GM18951 (cell line): Measurements from ENCODE around the gene NTN1.

Experiments used
- POLR2A ChIP-seq: IDR thresholded peaks from 4 replicates; pipeline ENCODE4 v1.6.1; 2011; ENCODE audit warnings: mild to moderate bottlenecking; ENCODE audit not compliant: insufficient read length, insufficient read depth; ENCODE audit errors: extremely low read depth
- in situ Hi-C: fragments of 300-500 bp; cut with MboI; formaldehyde crosslinking; loops from one replicate; pipeline ENCODE4 v1.12.0; 2022; ENCODE audit warnings: low sequenced_read_pairs, mixed read lengths, inconsistent platforms; ENCODE audit not compliant: unreplicated experiment

NTN1 gene

DNA sequence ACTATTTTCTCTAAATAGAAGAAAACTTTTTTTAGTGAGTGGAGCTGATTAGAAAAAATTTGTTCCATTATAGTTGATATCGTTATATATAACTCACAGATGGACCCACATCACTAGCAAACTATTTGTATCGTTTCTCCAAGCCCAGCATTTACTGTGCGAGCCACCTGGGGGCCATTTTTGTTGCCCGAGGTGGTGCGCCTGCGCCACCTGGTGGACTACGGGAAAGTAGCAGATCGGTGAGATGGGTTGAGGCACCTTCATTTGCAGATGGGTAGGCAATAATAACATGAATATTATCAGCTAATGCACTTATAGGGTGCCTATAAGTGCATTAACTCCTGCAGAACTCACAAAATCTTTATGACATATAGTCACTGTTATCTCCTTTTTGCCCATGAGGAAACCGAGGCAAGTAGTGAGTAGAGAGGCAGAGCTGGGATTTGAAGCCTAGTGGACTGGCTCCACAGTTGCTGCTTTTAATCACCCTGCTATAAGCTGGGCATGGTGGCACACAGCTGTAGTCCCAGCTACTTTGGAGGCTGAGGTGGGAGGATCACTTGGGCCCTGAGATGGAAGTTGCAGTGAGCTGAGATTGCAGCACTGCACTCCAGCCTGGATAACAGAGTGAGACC lies 23.2 kb upstream of the NTN1 start:
- in situ Hi-C loops = no loop called here
- no peak for TF ChIP-seq POLR2A

DNA sequence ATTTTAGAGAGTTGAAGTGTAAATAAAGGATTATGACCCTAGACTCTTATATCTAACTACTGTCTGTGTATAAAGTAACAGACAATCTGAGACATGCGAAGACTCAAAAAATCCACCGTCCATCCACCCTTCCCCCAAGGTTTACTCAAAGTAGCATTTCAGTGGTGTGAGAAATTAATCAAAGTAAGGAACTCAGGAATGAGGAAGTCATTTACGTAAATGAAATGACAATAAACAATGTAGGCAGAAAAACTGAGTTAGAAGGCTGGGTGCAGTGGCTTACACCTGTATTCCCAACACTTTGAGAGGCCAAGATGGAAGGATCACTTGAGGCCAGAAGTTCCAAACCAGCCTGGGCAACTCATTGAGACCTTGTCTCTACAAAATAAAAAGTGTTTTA lies 19.8 kb upstream of the NTN1 start:
- in situ Hi-C loops = loop anchor here (25.0 kb wide), 1 partner anchor 439 kb away; no protein-coding TSS in a partner anchor
- TF ChIP-seq POLR2A = no peak

DNA sequence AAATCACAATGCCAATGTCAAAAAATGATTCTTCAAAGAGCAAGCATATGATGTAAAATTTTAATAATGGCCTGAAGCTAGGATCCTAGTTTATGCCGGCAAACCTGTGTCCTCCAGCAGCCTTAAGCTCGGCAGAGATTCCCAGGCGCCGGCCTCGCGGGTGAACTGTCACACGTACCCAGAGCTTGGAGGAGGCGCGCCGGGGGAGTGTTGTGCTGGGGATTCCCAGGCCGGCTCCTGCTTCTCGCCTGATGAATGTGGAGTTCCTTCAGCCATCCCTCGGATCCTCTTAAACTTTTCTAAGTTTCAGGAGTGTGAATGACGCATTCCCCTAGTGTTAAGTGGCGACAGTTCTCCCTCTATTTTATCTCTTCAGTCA lies 19.1 kb upstream of the NTN1 start:
- in situ Hi-C loops = loop anchor here (25.0 kb wide), 1 partner anchor 440 kb away; no protein-coding TSS in a partner anchor
- no peak for TF ChIP-seq POLR2A

DNA sequence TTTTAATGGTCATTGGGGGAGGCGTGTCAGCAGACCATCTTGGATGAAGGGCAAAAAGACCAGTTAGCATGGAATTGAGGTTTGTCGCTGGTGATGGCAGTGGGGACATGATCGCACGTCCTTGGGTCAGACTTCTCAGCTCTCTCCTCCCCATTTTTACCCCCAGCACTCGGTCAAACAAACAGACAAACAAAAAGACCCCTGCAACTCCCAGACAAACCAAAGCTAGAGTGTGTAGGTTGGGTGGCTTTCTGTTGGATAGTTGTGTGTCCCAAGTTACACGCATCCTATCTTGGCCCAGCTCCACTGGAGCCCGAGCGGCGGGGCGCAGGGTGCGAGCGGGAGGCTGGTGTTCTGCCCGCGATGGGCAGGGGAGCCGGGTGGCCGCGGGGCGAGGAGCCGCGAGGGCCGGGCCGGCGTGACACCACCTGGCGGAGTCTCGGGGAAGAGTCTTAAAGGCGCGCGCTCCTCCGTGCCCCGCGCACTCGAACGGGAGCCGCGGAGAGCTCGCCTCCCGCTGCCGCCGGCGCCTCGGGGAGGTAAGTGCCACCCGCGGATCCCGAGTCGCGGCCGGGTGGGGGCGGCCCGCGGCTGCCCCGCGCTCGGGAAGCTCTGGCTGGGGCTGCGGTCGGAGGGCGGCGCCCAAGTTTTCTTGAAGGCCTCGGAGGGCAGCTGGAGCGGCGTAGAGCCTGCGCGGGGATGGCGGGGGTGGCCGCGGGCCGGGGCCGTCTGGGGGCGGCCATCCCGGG lies 18.5 kb upstream of the NTN1 start:
- in situ Hi-C loops = loop anchor here (25.0 kb wide), 1 partner anchor 440 kb away; no protein-coding TSS in a partner anchor
- no peak for TF ChIP-seq POLR2A

- in situ Hi-C loops = loop anchor here (25.0 kb wide), 1 partner anchor 441 kb away; no protein-coding TSS in a partner anchor
- no peak for TF ChIP-seq POLR2A
These were observed 17.8 kb upstream of the NTN1 start for GRCh38 chr17:9003355-9004131.

DNA sequence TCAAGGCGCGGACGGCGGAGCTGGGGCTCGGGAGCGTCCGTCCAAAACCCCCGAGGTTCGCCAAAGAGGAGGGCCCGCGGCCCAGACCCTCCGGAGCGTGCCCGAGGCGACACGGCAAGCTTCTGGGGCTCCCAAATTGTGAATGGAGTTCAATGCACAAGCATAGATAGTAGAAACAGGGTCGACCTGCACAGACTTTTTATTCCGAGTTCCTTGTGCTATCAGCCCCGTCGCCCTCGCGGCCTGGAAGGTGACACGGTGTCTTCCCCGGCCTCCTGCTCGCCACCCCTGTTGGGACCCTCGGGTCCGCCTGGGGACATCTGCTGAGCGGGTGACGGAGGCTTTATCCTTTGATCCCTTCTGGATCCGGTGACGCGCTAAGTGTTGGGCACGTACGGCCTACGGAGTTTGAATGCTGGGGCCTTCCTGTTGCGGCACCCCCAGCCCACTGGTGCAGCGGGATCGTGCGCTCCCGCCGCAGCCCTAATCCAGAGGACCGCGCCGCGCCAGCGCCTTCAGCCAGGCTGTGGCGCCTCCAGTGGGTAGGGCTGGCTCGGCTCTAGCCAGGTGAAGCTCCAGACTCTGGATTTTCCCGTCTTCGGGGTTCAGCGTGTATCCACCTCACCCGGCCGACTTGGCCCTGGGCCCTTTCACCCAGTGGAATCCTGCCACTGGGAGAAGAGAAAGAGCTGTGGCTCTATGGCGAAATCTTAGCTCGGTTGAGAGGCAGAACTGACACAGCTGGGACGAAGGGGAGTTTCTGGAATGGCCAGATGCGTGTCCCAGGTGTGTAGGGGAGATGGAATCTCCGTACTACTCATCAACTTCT lies 17.0 kb upstream of the NTN1 start:
- no peak for TF ChIP-seq POLR2A
- in situ Hi-C loops = loop anchor here (25.0 kb wide), 1 partner anchor 442 kb away; no protein-coding TSS in a partner anchor

- no peak for TF ChIP-seq POLR2A
These were observed 16.4 kb upstream of the NTN1 start for GRCh38 chr17:9004961-9005285.

DNA sequence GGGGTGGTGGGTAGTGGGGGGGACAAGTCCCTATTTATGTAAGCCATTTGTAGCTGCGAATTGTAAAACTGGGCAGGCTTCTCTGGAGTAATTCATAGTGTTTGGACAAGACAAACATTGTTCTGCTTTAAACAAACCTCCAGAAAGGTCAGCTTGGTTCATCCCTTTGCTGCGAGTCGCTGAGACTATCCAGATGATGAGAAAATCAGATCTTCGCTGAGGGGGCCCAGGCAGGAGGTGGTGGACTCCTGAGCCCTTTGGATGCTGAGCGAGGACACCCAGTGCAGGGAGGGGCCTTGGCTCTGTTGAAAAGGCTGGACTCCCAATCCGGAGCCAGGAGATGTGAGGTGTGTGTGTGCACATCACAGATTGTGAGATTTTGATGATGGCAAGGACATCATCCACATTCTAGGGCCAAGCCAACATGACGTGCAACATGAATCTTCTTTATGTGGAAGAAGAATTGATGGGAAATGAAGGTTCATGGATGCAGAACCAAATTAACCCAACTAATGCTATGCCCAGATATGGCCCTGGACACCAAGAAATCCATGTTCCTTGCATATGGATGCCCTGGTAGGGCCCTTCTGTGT lies 15.0 kb upstream of the NTN1 start:
- no peak for TF ChIP-seq POLR2A
- in situ Hi-C loops = loop anchor here (25.0 kb wide), 1 partner anchor 444 kb away; no protein-coding TSS in a partner anchor

More at GRCh38 chr17:9004961-9005285, 16.4 kb upstream of the NTN1 start:
- in situ Hi-C loops = loop anchor here (25.0 kb wide), 1 partner anchor 443 kb away; no protein-coding TSS in a partner anchor

DNA sequence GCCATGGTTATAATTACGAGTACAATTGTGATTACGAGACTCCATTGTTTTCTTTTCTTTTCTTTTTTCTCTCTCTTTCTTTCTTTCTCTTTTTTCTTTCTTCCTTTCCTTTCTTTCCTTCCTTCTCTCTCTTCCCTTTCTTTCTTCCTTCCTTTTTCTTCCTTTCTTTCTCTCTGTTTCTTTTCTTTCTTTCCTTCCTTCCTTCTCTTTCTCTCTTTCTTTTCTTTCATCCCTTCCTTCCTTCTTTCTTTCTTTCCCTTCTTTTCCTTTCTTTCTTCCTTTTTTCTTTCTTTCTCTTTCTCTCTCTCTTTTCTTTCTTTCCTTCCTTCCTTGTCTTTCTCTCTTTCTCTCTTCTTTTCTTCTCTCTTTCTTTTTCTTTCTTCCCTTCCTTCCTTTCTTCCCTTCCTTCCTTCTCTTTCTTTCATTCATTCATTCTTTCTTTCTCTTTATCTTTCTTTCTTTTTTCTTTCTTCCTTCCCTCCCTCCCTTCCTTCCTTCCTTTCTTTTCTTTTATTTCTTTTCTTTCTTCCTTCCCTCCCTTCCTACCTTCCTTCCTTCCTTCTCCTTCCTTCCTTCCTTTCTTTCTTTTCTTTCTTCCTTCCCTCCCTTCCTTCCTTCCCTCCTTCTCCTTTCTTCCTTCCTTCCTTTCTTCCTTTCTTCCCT lies 14.1 kb upstream of the NTN1 start:
- in situ Hi-C loops = loop anchor here (25.0 kb wide), 1 partner anchor 445 kb away; no protein-coding TSS in a partner anchor

GRCh38 chr17:9009096-9009495 lies 12.2 kb upstream of the NTN1 start:
- TF ChIP-seq POLR2A = no peak
- in situ Hi-C loops = loop anchor here (25.0 kb wide), 1 partner anchor 447 kb away; no protein-coding TSS in a partner anchor

More for the DNA sequence above, 14.1 kb upstream of the NTN1 start:
- no peak for TF ChIP-seq POLR2A

GRCh38 chr17:9009737-9010136 lies 11.6 kb upstream of the NTN1 start:
- in situ Hi-C loops = loop anchor here (25.0 kb wide), 1 partner anchor 447 kb away; no protein-coding TSS in a partner anchor
- no peak for TF ChIP-seq POLR2A
